GM12864 (cell line): ENCODE results near the gene RIPPLY1.

Experiments used
- DNase-seq: peaks from one replicate; pipeline ENCODE4 v3.0.0-alpha.2; 2011; ENCODE audit warnings: low read depth
- H3K4me3 ChIP-seq: 2 replicates; pipeline ENCODE4 v1.5.1; 2011; ENCODE audit warnings: mild to moderate bottlenecking, low read depth, low read length, control low read depth
- CTCF ChIP-seq: IDR thresholded peaks from 2 replicates; pipeline ENCODE4 v1.5.1; 2011; ENCODE audit warnings: low read depth, mild to moderate bottlenecking, moderate library complexity, low read length, control low read depth, inconsistent platforms; ENCODE audit errors: missing control alignments

The RIPPLY1 gene

DNA sequence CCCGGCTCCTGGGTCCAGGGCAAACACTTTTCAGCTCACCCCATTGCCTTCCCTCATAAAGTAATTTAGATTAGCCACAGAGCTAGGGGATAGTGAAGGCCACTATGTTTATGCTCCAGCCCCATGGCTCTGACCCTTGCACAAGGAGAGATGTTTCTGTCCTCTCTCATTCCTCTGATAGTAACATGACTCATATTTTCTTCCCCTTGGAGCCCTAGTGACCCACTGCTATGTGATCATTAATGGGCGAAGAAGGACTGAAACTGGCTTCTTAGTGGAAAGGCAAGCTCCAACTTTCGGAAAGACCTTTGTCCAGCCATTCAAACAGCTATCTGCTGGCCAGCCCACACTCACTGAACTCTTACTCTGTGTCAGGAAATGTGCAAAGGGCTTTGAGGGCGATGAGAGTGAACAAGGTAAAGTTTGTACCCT is 29.4 kb upstream of the RIPPLY1 start:
- H3K4me3 ChIP-seq, result no peak overlapping the region
- TF ChIP-seq CTCF, result no peak
- no peak for DNase-seq

GRCh38 chrX:106931831-106932491 is 28.8 kb upstream of the RIPPLY1 start:
- no peak for DNase-seq
- TF ChIP-seq CTCF, result no peak
- no peak overlapping the region for H3K4me3 ChIP-seq

DNA sequence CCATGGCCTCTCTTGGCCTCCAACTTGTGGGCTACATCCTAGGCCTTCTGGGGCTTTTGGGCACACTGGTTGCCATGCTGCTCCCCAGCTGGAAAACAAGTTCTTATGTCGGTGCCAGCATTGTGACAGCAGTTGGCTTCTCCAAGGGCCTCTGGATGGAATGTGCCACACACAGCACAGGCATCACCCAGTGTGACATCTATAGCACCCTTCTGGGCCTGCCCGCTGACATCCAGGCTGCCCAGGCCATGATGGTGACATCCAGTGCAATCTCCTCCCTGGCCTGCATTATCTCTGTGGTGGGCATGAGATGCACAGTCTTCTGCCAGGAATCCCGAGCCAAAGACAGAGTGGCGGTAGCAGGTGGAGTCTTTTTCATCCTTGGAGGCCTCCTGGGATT is 25.1 kb upstream of the RIPPLY1 start:
- no peak for DNase-seq
- no peak for TF ChIP-seq CTCF
- no peak overlapping the region for H3K4me3 ChIP-seq

GRCh38 chrX:106927700-106928099 is 24.6 kb upstream of the RIPPLY1 start:
- H3K4me3 ChIP-seq, result no peak overlapping the region
- DNase-seq, result no peak
- TF ChIP-seq CTCF, result no peak

DNA sequence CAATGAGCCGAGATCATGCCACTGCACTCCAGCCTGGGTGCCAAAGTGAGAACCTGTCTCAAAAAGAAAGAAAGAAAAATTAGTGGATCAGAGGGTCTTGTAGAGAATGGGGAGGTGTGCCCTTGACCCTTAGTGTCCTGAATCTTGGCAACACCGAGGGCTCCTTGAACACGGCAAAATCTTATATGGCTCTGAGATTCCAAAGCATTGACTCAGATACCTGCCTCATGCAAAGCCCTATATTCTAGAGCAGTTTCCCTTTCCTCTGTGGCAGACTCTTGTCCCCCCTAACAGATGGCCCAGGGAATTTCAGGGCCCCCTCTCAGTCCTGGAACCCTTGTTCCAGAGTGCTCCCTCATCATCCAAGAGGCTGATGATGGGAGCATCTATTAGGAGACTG is 23.9 kb upstream of the RIPPLY1 start:
- DNase-seq, result no peak
- no peak for TF ChIP-seq CTCF
- H3K4me3 ChIP-seq, result no peak overlapping the region

- DNase-seq, result no peak
- no peak overlapping the region for H3K4me3 ChIP-seq
- no peak for TF ChIP-seq CTCF
Observed at GRCh38 chrX:106921637-106922036, 18.5 kb upstream of the RIPPLY1 start.

GRCh38 chrX:106919932-106920452 is 16.9 kb upstream of the RIPPLY1 start, which contains the start of gene CLDN2:
Gene CLDN2 (plus strand): TSS chrX:106920402. CDS start chrX:106928229, 7,827 bp downstream.
- no peak for DNase-seq
- no peak within 1 kb of the TSS for H3K4me3 ChIP-seq
- TF ChIP-seq CTCF, result no peak
